A549 (cell line): ENCODE measurements around the gene AMY2A. TPM values are rescaled to one million over a fixed set of nuclear protein-coding genes. Genes with fewer than 3 reads are reported as not detected.
"Not testable (repeated sequence)": the region's sequence is repeated elsewhere in the genome, so short reads cannot be mapped to it uniquely, and the experiment has no call there.

ENCODE experiments used
- ATAC-seq, 2 experiments: fragments of 200-7000 bp in 1 of 2; fragments of >200 bp in 1 of 2; cut with Nextera tagmentation in 1 of 2; cut with Tn5 transposase in 1 of 2; 3 replicates each; pipeline versions ENCODE4 v1.8.0 to v1.9.1; 2018 to 2020; ENCODE audit warnings: mild to moderate bottlenecking in 1 of 2, moderate library complexity in 1 of 2
- CTCF ChIA-PET: fragments of 300-600 bp; sonication (Branson Sonifier 250); formaldehyde crosslinking; extraction: SDS; loops from one replicate; lab custom pipeline; 2021; ENCODE audit warnings: antibody characterized with exemption, inconsistent platforms; lab: Yijun Ruan, JAX
- POLR2A ChIA-PET: fragments of 350-600 bp; formaldehyde crosslinking; extraction: SDS; loops from one replicate; lab custom pipeline; 2021; ENCODE audit warnings: antibody characterized with exemption, inconsistent platforms; lab: Yijun Ruan, JAX
- DNase-seq, 2 experiments: peaks; one replicate each; pipeline versions ENCODE4 v3.0.0 to v3.0.0-alpha.2; 2011 to 2016; ENCODE audit warnings: low read depth in 1 of 2, low spot score in 1 of 2
- FAIRE-seq: peaks from 2 replicates; lab custom pipeline; 2011; peaks lifted over from hg19 to GRCh38; lab: Jason Lieb, UNC
- H3K27ac ChIP-seq, 2 experiments: fragments of >200 bp; sonication (Bioruptor Twin); formaldehyde crosslinking; 3 replicates each; pipeline ENCODE4 v1.5.1; 2016 to 2017
- H3K4me1 ChIP-seq: fragments of >200 bp; sonication (Bioruptor Twin); formaldehyde crosslinking; 3 replicates; pipeline ENCODE4 v1.6.1; 2016
- H3K4me2 ChIP-seq: fragments of >200 bp; sonication (Bioruptor Twin); formaldehyde crosslinking; 3 replicates; pipeline ENCODE4 v1.6.1; 2016
- H3K4me3 ChIP-seq: fragments of >200 bp; sonication (Bioruptor Twin); formaldehyde crosslinking; 3 replicates; pipeline ENCODE4 v1.5.1; 2016
- H3K9me3 ChIP-seq: fragments of >200 bp; sonication (Bioruptor Twin); formaldehyde crosslinking; 3 replicates; pipeline ENCODE4 v1.6.1; 2016
- BCL3 ChIP-seq: fragments of >200 bp; sonication (Bioruptor Twin); formaldehyde crosslinking; IDR thresholded peaks from 3 replicates; pipeline ENCODE4 v1.6.1; 2016
- CBX2 ChIP-seq: fragments of 200-600 bp; sonication (generic); IDR thresholded peaks from 2 replicates; pipeline ENCODE4 v1.6.1; 2016; ENCODE audit warnings: low read depth, mild to moderate bottlenecking, borderline replicate concordance
- CHD4 ChIP-seq: fragments of 200-600 bp; sonication (generic); IDR thresholded peaks from 2 replicates; pipeline ENCODE4 v1.6.1; 2016; ENCODE audit warnings: antibody characterized with exemption, mild to moderate bottlenecking, borderline replicate concordance
- E2F6 ChIP-seq: IDR thresholded peaks from 2 replicates; pipeline ENCODE4 v1.6.1; 2012; ENCODE audit warnings: low read depth, borderline replicate concordance
- ESRRA ChIP-seq: fragments of 150-350 bp; IDR thresholded peaks from 2 replicates; pipeline ENCODE4 v1.6.1; 2014; ENCODE audit warnings: mild to moderate bottlenecking, low read length, borderline replicate concordance
- HEYL ChIP-seq: fragments of 250-450 bp; sonication (Bioruptor Pico); IDR thresholded peaks from 2 replicates; pipeline ENCODE4 v1.8.0; 2021; ENCODE audit warnings: mild to moderate bottlenecking, moderate library complexity
- HOXA7 ChIP-seq: fragments of 250-450 bp; sonication (Bioruptor Pico); IDR thresholded peaks from 2 replicates; pipeline ENCODE4 v1.5.0; 2020; ENCODE audit warnings: mild to moderate bottlenecking, moderate library complexity
- MAX ChIP-seq: IDR thresholded peaks from 2 replicates; pipeline ENCODE4 v1.6.1; 2012
- MAZ ChIP-seq: fragments of 150-350 bp; IDR thresholded peaks from 2 replicates; pipeline ENCODE4 v1.6.1; 2014; ENCODE audit warnings: antibody characterized with exemption, low read depth, low read length, borderline replicate concordance
- RAD21 ChIP-seq, 2 experiments: fragments of >200 bp in 1 of 2; sonication (Bioruptor Twin) in 1 of 2; formaldehyde crosslinking in 1 of 2; IDR thresholded peaks in 1 of 2; conservative IDR thresholded peaks in 1 of 2; 2 replicates in 1 of 2; 3 replicates in 1 of 2; pipeline ENCODE4 v1.6.1; 2012 to 2018; ENCODE audit warnings: inconsistent platforms in 1 of 2
- WGBS: methylation state at CpG from one replicate; pipeline ENCODE4 v1.1.6; 2017; ENCODE audit errors: missing lambda C conversion rate; 5-methylcytosine and 5-hydroxymethylcytosine counted together
- polyA plus RNA-seq, 4 experiments: library from polyadenylated mRNA; depleted of rRNA in 3 of 4; stranded (reverse); fragments of >200 nt; fragmentation: RNase III in 1 of 4; extraction: RNeasy Plus Mini Kit Qiagen cat#74134 plus additional on column Dnase treatment in 1 of 4; gene quantifications; 2 replicates in 3 of 4; 3 replicates in 1 of 4; pipeline ENCODE4 v1.2.3, GENCODE V29; 2011 to 2017

The AMY2A gene
- polyA plus RNA-seq, 2 of the 4 experiments (the other 2 are of a cell fraction) = not detected

- TF ChIP-seq MAX (no peak), MAZ (no peak), BCL3 (no peak), HOXA7 (CRISPR knock-in tag) (no peak), HEYL (CRISPR knock-in tag) (no peak), ESRRA (no peak), E2F6 (no peak), RAD21 (conservative IDR thresholded peaks at IDR 0.05 in 1 of 2, IDR thresholded peaks at IDR 0.05 in 1 of 2) (no peak), CBX2 (no peak), CHD4 (no peak)
- 69% methylated on average over 2 of the region's 2 CpGs for WGBS
- POLR2A ChIA-PET = no interaction called here
- no peak for FAIRE-seq
- no peak overlapping the region for H3K4me3 ChIP-seq
- CTCF ChIA-PET = no interaction called here
- H3K9me3 ChIP-seq = no peaks in the 10 kb centered on the region
- H3K27ac ChIP-seq = no peak overlapping the region
- no peak for ATAC-seq
- DNase-seq = no peak
- no peak overlapping the region for H3K4me2 ChIP-seq
- H3K4me1 ChIP-seq = no peaks in the 10 kb centered on the region
These were observed 865 bp upstream of the AMY2A start for GRCh38 chr1:103616362-103616761.

- ATAC-seq = not testable (repeated sequence)
- WGBS = 33% methylated on average over 3 of the region's 4 CpGs
These were observed 10.2 kb downstream of the AMY2A start for GRCh38 chr1:103627436-103627835.

GRCh38 chr1:103641194-103641593, 24.0 kb downstream of the AMY2A start:
- POLR2A ChIA-PET, H3K4me1 ChIP-seq: not testable (repeated sequence)

More at GRCh38 chr1:103627436-103627835, 10.2 kb downstream of the AMY2A start:
- POLR2A ChIA-PET, H3K27ac ChIP-seq, H3K4me1 ChIP-seq, H3K9me3 ChIP-seq, DNase-seq, H3K4me3 ChIP-seq, CTCF ChIA-PET, H3K4me2 ChIP-seq, FAIRE-seq: not testable (repeated sequence)

GRCh38 chr1:103643908-103644307, 26.7 kb downstream of the AMY2A start:
- H3K27ac ChIP-seq, H3K4me3 ChIP-seq, POLR2A ChIA-PET, ATAC-seq, CTCF ChIA-PET, H3K4me1 ChIP-seq, H3K4me2 ChIP-seq, DNase-seq, H3K9me3 ChIP-seq, FAIRE-seq: not testable (repeated sequence)
- WGBS = no CpG with 5 or more reads among the region's 3 CpGs

More at GRCh38 chr1:103641194-103641593, 24.0 kb downstream of the AMY2A start:
- DNase-seq, H3K4me2 ChIP-seq, H3K9me3 ChIP-seq, FAIRE-seq, CTCF ChIA-PET, H3K4me3 ChIP-seq, H3K27ac ChIP-seq, ATAC-seq: not testable (repeated sequence)
- no CpG with 5 or more reads among the region's 3 CpGs for WGBS

- H3K4me2 ChIP-seq, POLR2A ChIA-PET, H3K9me3 ChIP-seq, H3K4me1 ChIP-seq, DNase-seq, CTCF ChIA-PET, H3K27ac ChIP-seq, ATAC-seq, FAIRE-seq, H3K4me3 ChIP-seq: not testable (repeated sequence)
- no CpG with 5 or more reads among the region's 3 CpGs for WGBS
These were observed 33.1 kb downstream of the AMY2A start for GRCh38 chr1:103650305-103650704.

- FAIRE-seq, H3K4me1 ChIP-seq, H3K9me3 ChIP-seq, DNase-seq, H3K27ac ChIP-seq, ATAC-seq, POLR2A ChIA-PET, H3K4me2 ChIP-seq, H3K4me3 ChIP-seq, CTCF ChIA-PET: not testable (repeated sequence)
- WGBS = no CpG with 5 or more reads among the region's 4 CpGs
These were observed 33.7 kb downstream of the AMY2A start for GRCh38 chr1:103650889-103651288.

GRCh38 chr1:103654133-103654532, 36.9 kb downstream of the AMY2A start:
- POLR2A ChIA-PET, DNase-seq, FAIRE-seq, H3K4me2 ChIP-seq, H3K4me3 ChIP-seq, H3K4me1 ChIP-seq, CTCF ChIA-PET, H3K9me3 ChIP-seq, ATAC-seq, H3K27ac ChIP-seq: not testable (repeated sequence)
- no CpG with 5 or more reads among the region's 6 CpGs for WGBS

- H3K27ac ChIP-seq, ATAC-seq, CTCF ChIA-PET, H3K4me1 ChIP-seq, POLR2A ChIA-PET, DNase-seq, H3K4me3 ChIP-seq, FAIRE-seq, H3K4me2 ChIP-seq, H3K9me3 ChIP-seq: not testable (repeated sequence)
- WGBS = no CpG with 5 or more reads among the region's 5 CpGs
These were observed 38.2 kb downstream of the AMY2A start, which contains the start of gene AMY1A for GRCh38 chr1:103655460-103655859. Gene AMY1A (plus strand): TSS chr1:103655760. CDS start chr1:103656331, 571 bp downstream.
